Measurements from ENCODE around the gene HEMK1.

- TF ChIP-seq CTCF (IDR thresholded peaks at IDR 0.05; ENCODE audit: low read depth, low read length, missing input control) (no peak), RAD21 (IDR thresholded peaks at IDR 0.05) (peak in 1 of 2 donors; percentile 24)
Observed at GRCh38 chr3:50617096-50617791, 47.9 kb downstream of the HEMK1 start, which contains the start of gene MAPKAPK3.

Measured in liver (tissue), 3 donors.